ENCODE data around the gene ENDOD1.

Gene ENDOD1

GRCh38 chr11:95078526-95078925 lies 11.1 kb upstream of the ENDOD1 start:
- DNase-seq: peak; percentile 76

GRCh38 chr11:95081010-95081409 lies 8.6 kb upstream of the ENDOD1 start:
- DNase-seq: no peak

GRCh38 chr11:95081412-95081811 lies 8.2 kb upstream of the ENDOD1 start:
- DNase-seq: no peak

- DNase-seq: no peak
These were observed 7.1 kb upstream of the ENDOD1 start for GRCh38 chr11:95082576-95083001.

- DNase-seq: peak; percentile 86
These were observed 5.1 kb upstream of the ENDOD1 start for GRCh38 chr11:95084509-95084908.

DNA sequence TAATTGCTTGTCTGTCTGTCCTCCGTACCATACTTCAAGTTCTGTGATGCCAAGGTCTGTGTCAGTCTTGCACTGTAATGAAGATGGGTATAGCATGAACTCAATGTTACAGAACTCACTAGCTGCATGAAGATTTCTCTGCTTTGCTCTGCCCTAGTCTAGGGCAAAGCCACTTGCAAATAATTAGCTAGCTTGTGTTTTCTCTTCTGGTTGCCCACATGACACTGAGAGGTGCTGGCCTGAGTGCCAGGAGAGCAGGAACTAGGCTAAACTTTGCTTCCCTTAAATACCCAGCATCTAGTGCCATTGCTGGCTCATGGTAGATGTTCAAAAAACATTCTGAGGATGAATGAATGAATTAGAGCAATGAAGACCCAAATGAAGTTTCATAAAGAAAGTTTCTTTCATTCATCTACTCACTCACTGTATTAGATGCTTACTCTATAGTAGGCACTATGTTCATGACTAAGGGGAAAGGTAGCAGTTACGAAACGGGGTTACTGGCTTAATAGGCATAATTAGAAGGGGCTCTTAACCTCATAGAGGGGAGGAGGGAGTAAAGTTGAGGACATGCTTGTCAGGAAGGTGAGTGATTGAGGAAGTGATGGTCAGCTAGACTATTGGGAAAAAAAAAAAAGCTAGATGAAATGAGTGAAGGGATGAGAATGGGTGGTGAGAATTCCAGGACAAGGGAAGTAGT lies 4.4 kb upstream of the ENDOD1 start:
- DNase-seq: peak; percentile 67

GRCh38 chr11:95086151-95086550 lies 3.5 kb upstream of the ENDOD1 start:
- no peak for DNase-seq

DNA sequence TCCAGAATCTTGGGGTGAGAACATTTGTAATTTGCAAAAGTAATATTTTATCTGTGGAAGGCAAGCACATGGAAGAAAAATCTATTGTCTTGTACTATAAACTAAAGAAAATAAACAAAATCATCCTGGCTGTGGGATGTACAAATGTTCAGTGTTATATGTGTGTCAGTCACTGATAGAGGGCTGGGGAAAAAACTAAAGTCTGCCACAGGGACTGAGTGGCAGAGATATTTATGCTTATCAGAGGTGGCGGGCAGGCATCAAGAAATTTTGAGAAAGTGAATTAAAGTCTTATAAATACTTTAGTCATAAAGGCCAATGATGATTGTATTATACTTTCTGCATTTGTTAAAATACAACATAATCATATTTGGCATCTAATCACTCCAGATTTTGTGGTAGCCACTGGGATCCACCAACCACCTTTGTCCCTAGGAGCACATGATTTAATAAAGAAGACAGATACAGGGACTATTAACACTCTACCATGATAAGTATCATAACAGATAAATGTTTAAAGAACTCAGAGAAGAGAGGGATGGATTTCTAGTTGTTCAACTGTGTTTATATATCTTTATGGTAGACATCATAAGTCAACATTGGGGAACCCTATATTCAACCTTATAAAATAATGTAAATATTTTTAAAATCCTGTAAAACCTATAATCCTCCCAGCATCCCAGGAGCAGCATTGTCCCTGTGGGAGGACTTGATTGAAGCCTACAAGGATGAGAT lies 2.6 kb upstream of the ENDOD1 start:
- DNase-seq: no peak

GRCh38 chr11:95088946-95089619 lies 563 bp upstream of the ENDOD1 start:
- peak; percentile 39 for DNase-seq

- no peak for DNase-seq
These were observed 2.1 kb downstream of the ENDOD1 start for GRCh38 chr11:95091663-95092180.

GRCh38 chr11:95092549-95093324 lies 3.1 kb downstream of the ENDOD1 start:
- peak; percentile 82 for DNase-seq

- no peak for DNase-seq
These were observed 3.9 kb downstream of the ENDOD1 start for GRCh38 chr11:95093548-95093947.

DNA sequence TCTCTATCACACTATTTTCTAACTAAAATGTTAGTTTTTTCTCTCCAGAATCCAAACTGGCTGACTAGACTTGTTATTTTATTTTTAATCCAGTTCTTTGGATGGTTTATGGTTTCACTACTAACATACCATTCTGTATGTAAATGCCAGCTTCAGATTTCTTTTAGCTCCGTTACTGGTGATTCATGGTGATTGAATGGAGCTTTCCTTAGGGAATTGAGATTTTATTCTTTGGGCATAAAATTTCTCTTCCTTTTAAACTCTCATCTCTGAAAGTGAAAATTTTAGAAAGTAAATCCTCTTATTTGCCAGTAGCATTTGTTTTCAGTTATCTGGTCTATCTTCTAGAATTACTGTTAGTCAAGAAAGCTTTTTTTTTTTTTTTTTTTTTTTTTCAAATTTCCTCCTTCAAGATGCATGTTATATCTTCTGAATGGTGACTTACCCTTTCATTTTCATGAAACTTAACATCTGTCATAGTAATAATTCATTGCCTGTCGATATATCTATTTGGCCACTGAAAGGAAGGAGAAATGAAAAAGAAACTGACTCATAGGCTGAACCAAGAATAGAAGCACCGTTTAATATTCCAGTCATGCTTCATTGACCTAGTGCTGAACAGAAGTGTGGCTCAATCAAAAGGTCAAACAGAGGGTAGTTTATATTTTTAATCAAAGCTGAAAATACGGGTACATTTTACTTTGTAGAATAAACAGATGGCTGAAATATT lies 6.4 kb downstream of the ENDOD1 start:
- peak; percentile 62 for DNase-seq

- DNase-seq: no peak
These were observed 7.6 kb downstream of the ENDOD1 start for GRCh38 chr11:95097209-95097608.

GRCh38 chr11:95098826-95099225 lies 9.2 kb downstream of the ENDOD1 start:
- no peak for DNase-seq

- no peak for DNase-seq
These were observed 10.6 kb downstream of the ENDOD1 start for GRCh38 chr11:95100191-95100648.

DNA sequence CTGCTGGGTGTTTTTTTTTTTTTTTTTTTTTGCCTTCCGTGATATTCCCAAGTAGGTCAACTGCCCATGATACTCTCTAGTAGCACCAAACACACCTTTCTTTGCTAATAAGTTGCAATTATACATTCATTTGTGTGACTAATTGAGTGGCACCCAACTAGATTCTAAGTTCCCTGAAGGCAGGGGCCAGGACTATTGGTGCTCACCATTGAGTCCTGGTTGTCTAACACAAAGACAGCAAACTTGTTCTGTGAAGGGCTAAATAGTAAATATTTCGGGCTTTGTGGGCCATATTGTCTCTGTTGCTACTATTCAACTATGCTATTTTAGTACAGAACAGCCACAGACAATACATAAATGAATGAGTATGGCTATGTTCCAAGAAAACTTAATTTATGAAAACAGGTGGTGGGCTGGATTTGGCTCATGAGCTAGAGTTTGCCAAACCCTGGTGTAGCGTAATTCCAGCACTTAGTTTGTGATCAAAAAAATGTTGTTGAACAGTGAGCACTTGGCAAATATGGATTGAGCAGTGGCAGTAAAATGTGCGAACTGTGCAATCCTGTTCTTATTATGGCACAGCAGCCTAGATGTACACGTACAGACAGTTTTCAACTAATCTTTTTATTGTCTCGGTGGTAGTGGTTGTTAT lies 11.3 kb downstream of the ENDOD1 start:
- DNase-seq: no peak

DNA sequence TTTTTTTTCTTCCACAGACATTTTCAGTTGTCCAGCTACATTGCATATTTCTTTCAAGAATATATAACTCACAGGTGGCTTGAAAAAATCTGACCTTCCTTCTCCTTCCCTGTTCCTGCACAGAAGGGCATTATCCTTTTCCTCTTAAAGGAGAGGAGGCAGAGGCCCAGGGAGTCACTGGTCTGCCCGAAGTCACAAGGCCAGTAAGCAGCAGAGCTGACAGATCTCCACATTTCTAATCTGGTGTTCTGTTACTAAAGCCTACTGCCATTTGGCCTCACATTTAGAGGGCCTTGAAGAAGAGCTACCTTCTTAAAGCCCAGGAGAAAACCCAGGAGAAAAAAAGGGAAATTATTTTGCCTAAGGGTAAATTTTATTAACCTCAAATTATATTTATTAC lies 12.3 kb downstream of the ENDOD1 start:
- no peak for DNase-seq

DNA sequence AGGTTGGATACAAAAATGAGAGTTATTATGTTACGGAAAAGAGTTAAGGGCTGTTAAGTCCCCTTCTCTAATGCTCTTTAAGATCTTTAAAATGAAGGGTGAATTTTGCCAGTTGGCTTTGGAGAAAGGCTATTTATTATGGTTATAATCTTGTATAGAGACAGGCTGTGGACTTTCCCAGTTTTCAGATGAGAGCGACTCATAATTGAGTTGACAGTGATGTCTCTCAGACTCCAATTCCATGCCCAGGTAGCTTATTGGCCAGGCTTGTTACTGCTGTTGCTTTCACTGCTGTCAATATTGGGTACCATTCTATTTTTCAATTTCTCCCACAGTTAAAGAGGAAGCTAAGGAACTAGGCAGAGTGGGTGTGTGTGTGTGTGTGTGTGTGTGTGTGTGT lies 13.1 kb downstream of the ENDOD1 start:
- DNase-seq: no peak

DNA sequence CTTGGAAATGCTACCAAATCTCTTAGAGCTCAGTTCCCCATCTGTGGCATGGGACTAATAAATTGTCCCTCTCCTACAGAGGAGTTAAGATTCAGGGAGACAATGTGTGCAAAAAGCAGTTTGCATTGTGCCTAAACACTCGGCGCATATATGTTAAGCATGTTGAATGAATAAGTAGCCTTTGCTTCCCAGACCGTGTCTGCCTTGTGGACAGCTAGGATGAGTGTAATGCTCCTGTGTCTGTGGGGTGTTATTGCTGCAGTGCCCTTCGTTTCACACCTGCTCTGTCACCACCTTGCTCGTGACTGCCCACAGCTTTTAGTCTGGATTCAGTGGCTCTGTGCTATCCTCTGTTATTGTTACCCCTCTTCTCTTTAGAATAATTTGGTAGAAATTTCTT lies 14.1 kb downstream of the ENDOD1 start:
- no peak for DNase-seq

DNA sequence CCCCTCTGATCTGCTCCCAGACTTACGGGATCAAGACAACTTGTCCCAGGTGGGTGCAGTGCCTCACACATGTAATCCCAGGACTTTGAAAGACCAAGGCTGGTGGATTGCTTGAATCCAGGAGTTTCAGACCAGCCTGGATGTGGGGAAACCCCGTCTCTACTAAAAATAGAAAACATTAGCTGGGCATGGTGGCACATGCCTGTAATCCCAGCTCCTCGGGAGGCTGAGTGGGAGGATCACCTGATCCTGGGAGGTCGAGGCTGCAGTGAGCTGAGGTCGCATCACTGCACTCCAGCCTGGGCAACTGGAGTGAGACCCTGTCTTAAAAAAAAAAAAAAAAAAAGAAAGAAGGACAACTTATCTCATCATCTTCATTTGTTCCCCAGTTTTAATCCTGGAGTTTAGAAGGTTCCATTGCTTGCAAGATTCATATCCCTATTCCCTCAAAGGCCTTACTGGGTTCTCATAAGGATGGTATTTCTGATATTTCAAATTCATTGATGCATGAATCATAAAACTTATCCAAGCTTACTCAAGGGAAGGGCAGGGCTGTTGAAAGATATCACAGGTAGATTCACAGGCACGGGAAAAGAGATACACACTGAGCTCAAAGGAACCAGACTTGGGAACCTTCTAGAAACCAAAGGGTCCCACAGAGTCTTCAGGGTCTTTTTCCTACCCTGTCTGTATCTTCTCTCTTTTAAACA lies 14.6 kb downstream of the ENDOD1 start:
- peak; percentile 40 for DNase-seq

All from kidney glomerular epithelial cell (primary cell).